ENCODE data around the gene TMEM121B. TPM values are rescaled to one million over a fixed set of nuclear protein-coding genes. Genes with fewer than 3 reads are reported as not detected.

The TMEM121B gene
- polyA plus RNA-seq, 3 donors, result 1.4 to 3.2 (median 1.9) TPM

DNA sequence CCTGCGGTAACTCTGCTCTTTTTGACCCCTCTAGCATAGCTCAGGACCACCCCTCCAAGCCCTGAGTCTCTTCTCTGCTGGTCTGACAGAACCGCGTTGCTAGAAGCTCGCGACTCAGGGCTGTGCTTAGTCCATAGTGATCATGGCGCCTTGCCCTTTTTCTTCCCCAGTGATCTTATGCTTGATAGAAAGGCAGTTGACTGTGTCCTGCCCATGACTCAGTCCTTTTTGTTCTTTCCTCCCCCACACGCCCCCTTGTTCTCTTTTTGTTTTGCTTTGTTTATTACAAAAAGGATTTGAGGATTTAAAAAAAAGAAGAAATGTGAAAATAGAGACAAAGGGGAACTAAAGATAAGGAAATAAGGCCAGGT, 18.9 kb downstream of the TMEM121B start:
- peak; percentile 38 to 63 (median 60) for DNase-seq
- H3K9me3 ChIP-seq (replicated peaks in 1 of 2; ENCODE audit: control insufficient read depth in 1 of 2, insufficient read depth in 1 of 2, low read length in 2 of 2), result no peaks in the 10 kb centered on the region
- peaks cover 100% of the 10 kb centered on the region in 2 donors for H3K4me1 ChIP-seq (ENCODE audit: control insufficient read depth in 1 of 2, insufficient read depth in 2 of 2, low read length in 2 of 2)
- peaks cover 78% of the 10 kb centered on the region for H3K79me2 ChIP-seq (ENCODE audit: insufficient read depth, low read length)
- H3K4me2 ChIP-seq (replicated peaks; ENCODE audit: extremely low read depth, low read length, poor library complexity, severe bottlenecking), result peak overlapping the region; percentile 54
- peaks cover 94% of the 10 kb centered on the region for H3K4me1 Mint-ChIP-seq
- H3K36me3 ChIP-seq (replicated peaks in 1 of 2; ENCODE audit: control insufficient read depth in 1 of 2, insufficient read depth in 2 of 2, low read length in 2 of 2), result peaks cover 82 to 88% of the 10 kb centered on the region in 2 donors
- 56% methylated on average over 5 of the region's 7 CpGs for WGBS (ENCODE audit: insufficient coverage)
- peak overlapping the region in 1 of 2 donors; percentile 48 for H3K4me3 Mint-ChIP-seq
- peak overlapping the region; percentile 78 to 97 (median 94) for H3K27ac Mint-ChIP-seq
- TF ChIP-seq, protein P1, sequence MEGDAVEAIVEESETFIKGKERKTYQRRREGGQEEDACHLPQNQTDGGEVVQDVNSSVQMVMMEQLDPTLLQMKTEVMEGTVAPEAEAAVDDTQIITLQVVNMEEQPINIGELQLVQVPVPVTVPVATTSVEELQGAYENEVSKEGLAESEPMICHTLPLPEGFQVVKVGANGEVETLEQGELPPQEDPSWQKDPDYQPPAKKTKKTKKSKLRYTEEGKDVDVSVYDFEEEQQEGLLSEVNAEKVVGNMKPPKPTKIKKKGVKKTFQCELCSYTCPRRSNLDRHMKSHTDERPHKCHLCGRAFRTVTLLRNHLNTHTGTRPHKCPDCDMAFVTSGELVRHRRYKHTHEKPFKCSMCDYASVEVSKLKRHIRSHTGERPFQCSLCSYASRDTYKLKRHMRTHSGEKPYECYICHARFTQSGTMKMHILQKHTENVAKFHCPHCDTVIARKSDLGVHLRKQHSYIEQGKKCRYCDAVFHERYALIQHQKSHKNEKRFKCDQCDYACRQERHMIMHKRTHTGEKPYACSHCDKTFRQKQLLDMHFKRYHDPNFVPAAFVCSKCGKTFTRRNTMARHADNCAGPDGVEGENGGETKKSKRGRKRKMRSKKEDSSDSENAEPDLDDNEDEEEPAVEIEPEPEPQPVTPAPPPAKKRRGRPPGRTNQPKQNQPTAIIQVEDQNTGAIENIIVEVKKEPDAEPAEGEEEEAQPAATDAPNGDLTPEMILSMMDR (IDR thresholded peaks at IDR 0.05), result no peak
- H3K4me3 ChIP-seq (replicated peaks in 1 of 3; ENCODE audit: low read depth in 2 of 3, low read length in 3 of 3), result peak overlapping the region in 1 of 3 experiments; percentile 57
- intact Hi-C loops (cut with micrococcal nuclease), result loop anchor here (10.0 kb wide), 2 partner anchors 143 to 673 kb away; partner anchors contain the start of gene BID (in 1 of the 2)
- H3K27me3 Mint-ChIP-seq (ENCODE audit: low read depth in 3 of 3), result peaks cover 0 to 2% (median 2%) of the 10 kb centered on the region in 3 donors
- H3K27me3 ChIP-seq (ENCODE audit: control insufficient read depth in 2 of 2, insufficient read depth in 2 of 2, low read length in 2 of 2), result no peaks in the 10 kb centered on the region
- H3K9me3 Mint-ChIP-seq, result peaks cover 0 to 3% (median 0%) of the 10 kb centered on the region in 7 donors
- H3K9ac ChIP-seq (ENCODE audit: insufficient read depth, low read length, poor library complexity, severe bottlenecking), result peak overlapping the region; percentile 6
- no peak overlapping the region for H2AFZ ChIP-seq (ENCODE audit: insufficient read depth, low read depth, low read length, poor library complexity, severe bottlenecking)
- peaks cover 80% of the 10 kb centered on the region for H4K20me1 ChIP-seq (ENCODE audit: insufficient read depth, low read length)
- peaks cover 78 to 90% of the 10 kb centered on the region in 2 donors for H3K36me3 Mint-ChIP-seq
- peak overlapping the region; percentile 80 to 87 for H3K27ac ChIP-seq (ENCODE audit: low read depth in 1 of 2, low read length in 2 of 2)

DNA sequence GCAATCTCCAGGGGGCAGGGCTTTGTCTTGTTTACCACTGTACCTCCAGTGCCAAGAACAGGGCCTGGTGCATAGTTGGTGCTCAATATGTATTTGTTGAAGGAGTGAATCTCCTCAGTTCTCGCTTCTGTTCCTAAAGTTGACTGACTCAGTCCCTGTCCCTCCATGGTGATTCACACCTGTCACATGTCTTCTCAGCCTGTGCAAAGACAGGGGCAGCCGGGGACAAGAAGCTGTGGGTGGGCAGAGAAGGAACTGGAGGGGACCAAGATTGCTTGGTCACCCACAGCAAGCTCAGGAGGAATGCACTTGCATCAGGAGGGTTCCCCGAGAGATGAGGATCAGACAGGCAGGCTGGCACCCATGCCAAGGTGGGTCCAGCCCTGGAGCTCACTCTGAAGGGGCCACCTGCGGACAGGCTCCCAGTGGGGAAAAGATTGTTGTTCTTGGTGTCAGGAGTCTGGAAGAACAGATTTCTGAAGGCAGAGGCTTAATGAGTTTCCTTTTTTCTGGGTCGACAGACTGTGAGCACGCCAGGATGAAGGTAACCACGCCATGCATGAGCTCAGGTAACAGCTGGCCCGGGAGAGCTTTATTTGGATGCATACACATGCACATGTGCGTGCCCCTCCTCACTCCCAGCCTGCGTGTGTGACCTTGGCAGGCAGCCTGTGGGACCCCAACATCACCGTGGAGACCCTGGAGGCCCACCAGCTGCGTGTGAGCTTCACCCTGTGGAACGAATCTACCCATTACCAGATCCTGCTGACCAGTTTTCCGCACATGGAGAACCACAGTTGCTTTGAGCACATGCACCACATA, 19.5 kb downstream of the TMEM121B start:
- Mint-ChIP-seq H3K27ac (peak overlapping the region; percentile 78 to 97 (median 94)), H3K36me3 (peaks cover 76 to 91% of the 10 kb centered on the region in 2 donors), H3K4me1 (peaks cover 94% of the 10 kb centered on the region), H3K4me3 (peak overlapping the region; percentile 34 to 48), H3K9me3 (peaks cover 0 to 3% (median 0%) of the 10 kb centered on the region in 7 donors), H3K27me3 (ENCODE audit: low read depth in 3 of 3) (peaks cover 0 to 2% (median 2%) of the 10 kb centered on the region in 3 donors)
- Histone ChIP-seq H2AFZ (ENCODE audit: insufficient read depth, low read depth, low read length, poor library complexity, severe bottlenecking) (no peak overlapping the region), H3K9ac (ENCODE audit: insufficient read depth, low read length, poor library complexity, severe bottlenecking) (peak overlapping the region; percentile 6), H3K27me3 (ENCODE audit: control insufficient read depth in 2 of 2, insufficient read depth in 2 of 2, low read length in 2 of 2) (no peaks in the 10 kb centered on the region), H3K4me1 (ENCODE audit: control insufficient read depth in 1 of 2, insufficient read depth in 2 of 2, low read length in 2 of 2) (peaks cover 100% of the 10 kb centered on the region in 2 donors), H3K9me3 (replicated peaks in 1 of 2; ENCODE audit: control insufficient read depth in 1 of 2, insufficient read depth in 1 of 2, low read length in 2 of 2) (no peaks in the 10 kb centered on the region), H4K20me1 (ENCODE audit: insufficient read depth, low read length) (peaks cover 80% of the 10 kb centered on the region), H3K27ac (ENCODE audit: low read depth in 1 of 2, low read length in 2 of 2) (peak overlapping the region; percentile 80 to 87), H3K4me2 (replicated peaks; ENCODE audit: extremely low read depth, low read length, poor library complexity, severe bottlenecking) (peak overlapping the region; percentile 54), H3K4me3 (replicated peaks in 1 of 3; ENCODE audit: low read depth in 2 of 3, low read length in 3 of 3) (peak overlapping the region in 1 of 3 experiments; percentile 57), H3K36me3 (replicated peaks in 1 of 2; ENCODE audit: control insufficient read depth in 1 of 2, insufficient read depth in 2 of 2, low read length in 2 of 2) (peaks cover 84 to 91% of the 10 kb centered on the region in 2 donors), H3K79me2 (ENCODE audit: insufficient read depth, low read length) (peaks cover 81% of the 10 kb centered on the region)
- intact Hi-C loops (cut with micrococcal nuclease), result loop anchor here (2.0 to 10.0 kb wide), 4 partner anchors 15 to 673 kb away; partner anchors contain the start of gene BID (in 1 of the 2)
- TF ChIP-seq, protein P1 (IDR thresholded peaks at IDR 0.05), result no peak
- DNase-seq, result peak; percentile 57 to 82 (median 65)
- 67% methylated on average over 12 of the region's 14 CpGs for WGBS (ENCODE audit: insufficient coverage)

All from CD14-positive monocyte (primary cell).